GM15510 (cell line): ENCODE data around the gene DMC1.

ENCODE experiments used
- POLR2A ChIP-seq: IDR thresholded peaks from 3 replicates; pipeline ENCODE4 v1.6.1; 2011; ENCODE audit warnings: borderline replicate concordance; ENCODE audit not compliant: insufficient read length; ENCODE audit errors: extremely low read depth

DMC1 gene

DNA sequence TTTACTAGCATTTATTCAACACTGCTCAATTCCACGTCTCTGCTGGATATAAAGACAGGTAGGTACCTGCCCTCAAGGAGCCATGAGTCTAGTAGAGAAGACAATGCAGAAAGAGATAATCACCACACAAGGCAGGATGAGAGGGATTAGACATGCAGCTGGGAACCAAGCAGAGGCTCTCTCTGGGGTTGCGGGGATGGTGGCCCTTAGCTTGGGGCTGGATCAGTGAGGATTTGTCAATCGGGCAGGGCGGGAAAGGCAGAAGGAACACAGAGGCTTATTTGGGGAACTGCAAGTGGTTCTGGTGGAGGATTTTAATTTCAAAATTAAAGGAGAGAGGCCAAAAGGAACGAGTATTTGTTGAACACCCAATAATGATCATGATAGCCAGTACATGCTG is 8.5 kb upstream of the DMC1 start:
- no peak for TF ChIP-seq POLR2A

DNA sequence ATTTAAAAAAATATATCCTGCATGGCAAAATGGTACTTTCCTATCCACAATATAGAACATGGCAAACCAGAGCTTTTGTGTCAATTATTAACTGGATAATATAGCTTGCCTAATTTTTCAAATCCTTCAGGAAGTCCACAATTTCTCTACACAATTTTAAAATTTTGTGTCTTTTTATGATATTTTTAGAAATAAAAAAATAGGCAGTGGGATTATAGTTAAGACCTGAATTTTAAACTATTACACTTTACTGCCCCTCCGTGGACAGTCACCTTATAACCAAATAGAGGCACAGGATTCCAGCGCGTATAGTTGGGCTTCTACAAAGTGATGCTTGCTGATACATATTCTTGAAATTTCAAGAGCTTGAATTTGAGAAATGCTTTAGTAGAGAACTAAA is 2.1 kb upstream of the DMC1 start:
- TF ChIP-seq POLR2A, result no peak

DNA sequence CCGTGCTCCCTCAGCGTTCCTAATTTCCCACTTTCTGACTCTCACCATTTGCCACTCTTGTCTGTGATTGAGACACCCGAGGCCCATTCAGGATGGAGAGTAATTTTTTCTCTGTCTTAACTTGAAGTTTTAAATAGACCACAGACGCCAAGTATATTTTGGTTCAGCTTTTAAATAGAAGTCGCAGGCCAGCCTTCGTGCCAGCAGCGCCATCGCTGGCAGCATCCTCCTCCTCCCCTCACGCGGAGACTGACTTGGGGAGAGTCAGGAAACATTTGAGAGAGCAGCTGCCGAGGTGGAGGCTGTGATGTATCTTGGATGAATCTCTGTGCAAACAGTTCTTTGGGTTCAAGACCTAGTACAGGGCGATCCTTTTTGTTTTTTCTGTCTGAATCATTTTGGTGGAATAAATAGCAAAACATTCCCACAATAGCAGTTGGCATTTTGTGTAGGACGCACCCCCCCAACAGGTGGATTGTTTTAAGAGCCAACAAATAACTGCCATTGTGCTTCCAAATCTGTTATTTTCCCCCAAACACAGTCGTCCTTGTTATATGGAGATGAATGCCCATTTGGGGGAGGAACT is 889 bp upstream of the DMC1 start:
- TF ChIP-seq POLR2A, result no peak

DNA sequence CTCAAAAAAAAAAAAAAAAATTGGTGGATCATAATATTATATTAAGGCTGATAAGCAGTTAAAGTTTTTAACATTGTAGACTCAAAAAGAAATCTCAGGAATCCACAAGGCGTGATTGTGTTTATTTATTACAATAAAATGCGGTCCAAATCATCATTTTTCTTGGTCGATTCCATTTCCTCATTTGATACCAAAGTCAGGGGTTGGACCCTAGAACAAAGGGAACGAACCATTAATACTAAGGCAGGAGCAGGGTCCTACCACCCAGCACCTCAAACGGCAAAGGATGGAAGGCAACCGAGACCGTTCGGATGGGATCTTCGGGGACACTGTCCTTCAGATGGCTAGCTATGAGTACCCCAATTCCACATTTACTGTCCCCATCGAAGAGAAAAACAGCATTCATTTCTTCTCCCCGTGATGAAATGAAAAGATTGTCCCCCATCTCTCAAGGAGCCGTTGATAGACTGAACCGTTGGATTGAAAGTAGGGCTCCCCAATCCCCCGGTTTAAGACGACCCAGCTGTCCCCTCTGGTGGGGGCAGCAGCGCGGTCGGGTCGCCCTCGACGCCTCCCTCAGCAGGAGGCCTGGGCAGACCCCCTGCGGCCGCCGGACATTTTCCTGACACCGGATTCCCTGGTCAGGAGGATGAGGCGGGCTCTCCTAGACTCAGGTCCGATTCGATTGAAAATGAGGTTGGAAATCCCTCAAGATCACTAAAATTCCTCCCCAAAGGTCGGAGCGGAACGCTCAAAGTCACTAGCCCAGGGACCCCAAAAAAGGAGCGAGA is 607 bp downstream of the DMC1 start:
- TF ChIP-seq POLR2A, result no peak

DNA sequence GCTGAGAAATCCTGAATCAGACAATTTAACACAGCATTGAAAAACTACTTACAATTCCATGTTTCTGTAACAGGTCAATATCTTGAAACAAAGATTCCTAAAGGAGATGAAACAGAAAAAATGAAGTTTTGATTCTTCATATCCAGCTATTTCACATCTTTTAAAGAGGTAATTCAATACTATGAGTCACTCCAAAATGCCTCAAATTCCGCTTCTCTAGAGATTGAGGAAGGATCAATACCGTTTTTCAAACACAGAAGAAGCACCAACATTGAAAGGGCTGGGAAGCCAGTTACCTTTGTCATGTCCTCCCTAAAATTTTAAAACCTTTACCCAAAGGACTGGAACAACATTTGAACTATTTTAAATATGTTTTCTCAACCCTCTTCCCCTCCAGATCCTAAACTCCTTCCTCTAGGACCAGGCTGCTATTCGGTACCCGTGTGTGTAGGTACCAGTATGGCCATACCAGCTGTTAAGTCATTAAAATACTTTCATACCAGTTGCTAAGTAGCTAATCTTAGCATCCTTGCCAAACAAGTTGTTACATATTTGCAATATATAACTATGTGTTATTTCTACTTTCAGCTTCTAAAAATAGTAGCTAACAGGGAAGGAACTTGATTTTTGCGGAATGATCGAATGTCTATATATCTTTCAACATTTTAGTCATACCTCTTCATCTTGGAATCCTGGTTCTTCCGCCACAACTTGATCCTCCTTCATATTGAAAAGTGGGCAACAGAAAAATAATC is 2.3 kb downstream of the DMC1 start:
- TF ChIP-seq POLR2A, result no peak

DNA sequence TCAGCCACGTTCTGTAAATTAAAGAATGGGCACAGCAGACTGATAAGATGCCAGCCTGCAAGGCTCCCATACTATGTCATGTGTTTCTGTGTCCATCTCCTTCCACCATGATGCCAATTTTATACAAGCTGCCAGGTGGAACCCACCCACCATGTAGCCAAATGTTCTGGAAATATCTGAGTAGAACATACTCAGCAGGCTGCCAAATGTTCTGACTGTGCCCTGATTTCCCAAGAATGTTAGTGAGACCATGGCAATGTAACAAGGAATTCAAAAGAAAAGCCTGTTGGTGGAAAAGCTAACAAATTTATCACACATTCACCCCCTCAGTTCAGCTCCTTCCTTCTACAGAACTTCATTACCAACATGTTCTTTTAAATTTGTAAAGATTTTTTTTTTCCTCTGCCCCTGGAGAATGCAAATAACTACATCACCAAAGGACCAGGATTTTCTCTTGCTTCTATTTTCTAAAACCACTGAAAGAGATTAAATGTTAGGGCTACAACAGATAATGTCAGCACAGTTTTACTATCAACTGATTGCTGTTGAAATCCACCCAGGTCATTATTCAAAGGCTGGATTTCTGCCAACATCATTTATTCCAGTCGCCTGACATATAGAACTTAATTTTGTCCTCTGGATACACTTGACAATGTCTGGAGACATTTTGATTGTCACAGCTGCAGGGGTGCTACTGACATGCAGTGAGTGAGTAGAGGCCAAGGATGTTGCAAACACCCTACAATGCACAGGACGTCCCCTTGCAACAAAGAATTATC is 3.1 kb downstream of the DMC1 start:
- no peak for TF ChIP-seq POLR2A

DNA sequence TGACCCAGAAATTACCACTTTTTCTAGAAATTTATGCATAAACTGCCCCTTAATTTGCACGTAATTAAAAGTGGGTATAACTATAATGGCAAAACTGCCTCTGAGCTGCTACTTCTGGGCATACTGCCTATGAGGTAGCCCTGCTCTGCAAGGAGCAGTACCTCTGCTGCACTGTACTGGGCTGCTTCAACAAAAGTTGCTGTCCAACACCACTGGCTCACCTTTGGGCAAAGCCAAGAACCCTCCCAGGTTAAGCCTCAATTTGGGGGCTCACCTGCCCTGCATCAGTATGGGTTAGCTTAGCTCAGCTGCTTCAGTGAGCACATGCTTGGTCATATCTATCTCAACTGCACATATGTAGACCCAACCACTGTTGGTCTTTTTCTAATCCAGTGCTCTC is 4.5 kb downstream of the DMC1 start:
- TF ChIP-seq POLR2A, result no peak

DNA sequence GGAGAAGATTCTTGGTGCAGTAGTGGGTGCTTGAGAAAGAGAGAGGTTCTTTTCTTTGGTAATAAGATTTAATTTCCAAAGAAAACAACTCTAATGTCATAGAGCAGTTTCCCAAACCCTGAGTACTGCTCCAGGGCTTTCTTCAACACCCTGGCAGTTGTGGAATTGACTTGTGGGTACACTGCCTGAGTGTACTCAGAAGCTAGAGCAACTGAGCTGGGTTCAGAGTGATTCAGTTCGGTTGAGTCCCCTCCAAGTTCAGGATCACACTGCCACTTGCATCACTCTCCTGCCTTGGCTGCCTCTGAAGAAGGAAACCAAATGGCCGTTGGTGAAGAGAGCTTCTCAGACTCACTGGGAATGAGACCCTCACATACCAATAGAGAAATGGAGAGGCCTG is 5.3 kb downstream of the DMC1 start:
- no peak for TF ChIP-seq POLR2A

DNA sequence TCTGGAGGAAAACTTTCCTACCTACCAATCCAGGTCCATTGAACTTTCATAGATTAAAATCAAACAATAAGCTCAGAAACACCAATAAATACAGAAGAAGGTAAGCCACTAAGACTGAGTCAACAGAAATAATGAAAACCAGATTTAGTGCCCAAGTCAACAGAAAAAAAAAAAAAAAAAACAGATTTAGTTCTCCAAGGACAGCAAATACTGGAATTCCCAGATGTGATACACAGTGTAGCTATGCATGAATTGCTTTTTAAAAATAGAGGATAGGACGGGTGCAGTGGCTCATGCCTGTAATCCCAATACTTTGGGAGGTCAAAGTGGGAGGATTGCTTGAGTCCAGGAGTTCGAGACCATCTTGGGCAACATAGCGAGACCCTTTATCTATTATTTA is 15.7 kb downstream of the DMC1 start:
- TF ChIP-seq POLR2A, result no peak

DNA sequence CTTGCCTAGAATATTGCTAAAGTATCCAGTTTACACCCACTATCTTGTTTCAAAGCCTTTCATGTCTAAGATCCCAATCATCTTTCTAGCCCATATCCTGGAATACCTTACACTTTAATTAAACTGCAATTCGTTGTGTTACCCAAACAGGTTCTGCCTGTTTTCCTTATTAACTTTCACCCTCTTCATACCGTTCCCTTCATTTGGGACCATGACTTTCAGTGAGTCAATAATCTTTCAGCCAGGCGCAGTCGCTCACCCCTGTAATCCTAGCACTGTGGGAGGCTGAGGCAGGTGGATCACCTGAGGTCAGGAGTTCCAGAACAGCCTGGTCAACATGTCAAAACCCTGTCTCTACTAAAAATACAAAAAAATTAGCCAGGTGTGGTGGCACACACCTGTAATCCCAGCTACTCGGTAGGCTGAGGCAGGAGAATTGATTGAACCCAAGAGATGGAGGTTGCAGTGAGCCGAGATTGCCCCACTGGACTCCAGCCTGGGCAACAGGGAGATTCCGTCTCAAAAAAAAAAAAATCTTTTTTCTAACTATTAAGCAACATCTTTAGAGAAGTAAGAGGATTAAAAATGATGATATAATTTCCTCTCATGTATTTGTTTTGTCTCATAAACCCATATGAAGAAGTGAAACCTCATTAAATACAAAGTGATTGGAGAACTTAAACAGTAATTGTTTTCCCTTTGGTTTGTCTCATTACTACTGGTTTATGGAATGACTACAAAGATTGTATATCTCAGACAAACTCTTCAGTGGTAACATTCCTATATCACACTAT is 20.7 kb downstream of the DMC1 start:
- TF ChIP-seq POLR2A, result no peak

DNA sequence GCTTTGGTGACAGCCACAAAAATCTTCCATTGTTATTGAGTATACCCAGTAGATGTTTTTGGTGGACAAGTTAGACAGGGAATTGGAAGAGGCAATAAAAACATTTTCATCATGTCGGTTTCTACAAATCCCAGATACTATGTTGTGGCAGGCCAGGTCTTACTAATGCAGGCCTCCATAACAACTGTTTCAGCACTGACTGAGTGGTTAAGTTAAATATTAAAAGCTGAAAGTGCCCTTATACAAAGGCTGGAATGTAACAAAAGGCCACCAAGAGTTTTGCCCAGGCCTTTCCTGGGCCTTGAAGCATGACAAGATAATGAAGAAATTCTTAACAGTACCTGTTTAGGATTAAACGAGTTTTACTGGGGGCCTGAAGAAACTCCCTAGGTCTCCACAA is 29.3 kb downstream of the DMC1 start:
- TF ChIP-seq POLR2A, result no peak

DNA sequence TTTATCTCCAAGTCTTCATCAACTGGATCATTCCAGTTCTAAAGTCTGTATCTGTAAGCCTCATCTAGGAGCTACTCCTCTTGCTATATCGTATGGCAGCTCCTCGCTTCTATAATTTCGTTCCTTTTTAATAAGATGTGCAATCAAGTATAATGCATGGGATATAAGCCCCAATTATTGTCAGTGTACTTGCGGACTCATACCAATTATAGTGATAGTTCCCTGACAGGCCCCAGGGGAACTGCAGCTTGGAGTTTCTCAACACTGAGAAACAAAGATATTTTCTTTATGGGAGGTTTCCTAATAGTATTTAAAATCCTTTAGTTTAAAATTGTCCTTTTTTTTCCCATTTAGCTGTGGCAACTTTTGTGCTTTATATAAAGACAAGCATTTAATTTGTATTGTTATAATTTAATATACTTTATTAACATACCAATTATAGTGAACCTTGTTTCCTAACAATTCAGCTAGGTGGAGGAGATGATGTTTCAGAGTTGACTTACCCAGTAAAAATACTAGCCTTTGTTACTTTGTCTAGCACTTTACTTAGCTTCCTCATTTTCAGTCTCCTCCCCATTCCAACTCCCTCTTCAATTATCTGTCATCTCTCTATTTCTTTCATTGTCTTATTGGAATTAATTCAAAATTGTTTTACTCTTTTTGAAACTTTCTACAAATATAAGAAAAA is 38.6 kb downstream of the DMC1 start:
- TF ChIP-seq POLR2A, result no peak

DNA sequence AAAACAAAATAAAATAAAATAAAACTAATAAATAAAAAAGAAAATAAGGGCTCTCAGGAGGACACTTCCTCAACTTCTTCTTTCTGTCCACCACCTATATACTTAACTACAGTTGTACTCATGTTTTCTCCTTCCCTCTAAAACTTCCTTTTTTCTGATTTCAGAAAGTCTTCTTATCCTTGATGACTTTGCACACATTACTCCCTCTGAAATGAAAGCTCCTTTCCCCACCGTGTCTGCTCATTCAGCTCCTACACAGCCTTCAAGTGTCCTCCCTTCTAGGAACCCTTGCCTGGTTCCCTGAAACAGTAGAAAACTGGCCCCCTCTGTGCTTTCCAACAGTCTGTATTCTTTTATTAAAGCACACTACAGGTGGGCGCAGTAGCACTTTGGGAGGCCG is 45.6 kb downstream of the DMC1 start:
- no peak for TF ChIP-seq POLR2A

DNA sequence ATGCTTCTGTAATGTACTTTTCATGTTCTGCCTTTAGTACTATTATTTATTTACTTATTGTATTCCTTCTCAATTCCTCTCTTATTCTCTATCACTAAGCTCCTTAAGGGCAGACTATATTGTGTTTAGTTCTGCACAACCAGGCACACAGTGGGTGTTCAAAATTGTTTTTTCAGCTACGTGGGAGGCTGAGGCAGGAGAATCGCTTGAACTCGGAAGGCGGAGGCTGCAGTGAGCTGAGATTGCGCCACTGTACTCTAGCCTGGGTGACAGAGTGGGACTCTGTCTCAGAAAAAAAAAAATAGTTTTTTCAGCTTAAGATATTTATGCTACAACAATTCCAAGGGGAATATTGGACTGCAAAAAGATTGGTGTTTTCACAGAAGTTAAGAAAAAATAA is 46.5 kb downstream of the DMC1 start:
- no peak for TF ChIP-seq POLR2A
